Neural progenitor cell (in vitro differentiated cells): Measurements from ENCODE around the gene RERE. TPM values are rescaled to one million over a fixed set of nuclear protein-coding genes. Genes with fewer than 3 reads are reported as not detected.

Experiments used
- DNase-seq: peaks from one replicate; pipeline ENCODE4 v3.0.0-alpha.2; 2016; ENCODE audit warnings: low spot score
- H2AFZ ChIP-seq: fragments of 200-600 bp; sonication (generic); replicated peaks from 2 replicates; pipeline ENCODE4 v1.6.1; 2016; ENCODE audit warnings: antibody characterized with exemption
- H3F3A ChIP-seq: fragments of 200-600 bp; sonication (generic); 2 replicates; pipeline ENCODE4 v1.6.1; 2016; ENCODE audit warnings: antibody characterized with exemption, low read depth
- H3K27ac ChIP-seq: fragments of 200-600 bp; sonication (generic); 2 replicates; pipeline ENCODE4 v1.5.1; 2016; ENCODE audit warnings: mild to moderate bottlenecking
- H3K27me3 ChIP-seq: fragments of 200-600 bp; sonication (generic); 2 replicates; pipeline ENCODE4 v1.6.1; 2016; ENCODE audit warnings: mild to moderate bottlenecking, moderate library complexity
- H3K36me3 ChIP-seq: fragments of 200-600 bp; sonication (generic); 2 replicates; pipeline ENCODE4 v1.5.1; 2016
- H3K4me1 ChIP-seq: fragments of 200-600 bp; sonication (generic); 2 replicates; pipeline ENCODE4 v1.6.1; 2016; ENCODE audit warnings: mixed run types
- H3K4me2 ChIP-seq: fragments of 200-600 bp; sonication (generic); 2 replicates; pipeline ENCODE4 v1.6.1; 2016
- H3K4me3 ChIP-seq: fragments of 200-600 bp; sonication (generic); 2 replicates; pipeline ENCODE4 v1.5.1; 2016
- H3K79me2 ChIP-seq: fragments of 200-600 bp; sonication (generic); 2 replicates; pipeline ENCODE4 v1.6.1; 2016; ENCODE audit warnings: low read depth
- H3K9ac ChIP-seq: fragments of 200-600 bp; sonication (generic); 2 replicates; pipeline ENCODE4 v1.6.1; 2016
- H3K9me3 ChIP-seq: fragments of 200-600 bp; sonication (generic); 2 replicates; pipeline ENCODE4 v1.5.1; 2016; ENCODE audit warnings: low read depth
- H4K20me1 ChIP-seq: fragments of 200-600 bp; sonication (generic); 2 replicates; pipeline ENCODE4 v1.6.1; 2016; ENCODE audit warnings: low read depth
- H3K27ac Mint-ChIP-seq: 3 replicates; pipeline ENCODE4 v1.8.0; 2021; ENCODE audit warnings: mixed read lengths
- H3K27me3 Mint-ChIP-seq: 2 replicates; pipeline ENCODE4 v1.8.0; 2022; ENCODE audit warnings: low read depth, mild to moderate bottlenecking, inconsistent platforms, moderate library complexity, mixed read lengths; ENCODE audit not compliant: insufficient read depth
- H3K36me3 Mint-ChIP-seq: 3 replicates; pipeline ENCODE4 v1.8.0; 2021; ENCODE audit warnings: mixed read lengths
- H3K4me1 Mint-ChIP-seq: 3 replicates; pipeline ENCODE4 v1.8.0; 2021; ENCODE audit warnings: mixed read lengths
- H3K4me3 Mint-ChIP-seq: 3 replicates; pipeline ENCODE4 v1.8.0; 2021; ENCODE audit warnings: mild to moderate bottlenecking, moderate library complexity, mixed read lengths
- H3K9me3 Mint-ChIP-seq: 3 replicates; pipeline ENCODE4 v1.8.0; 2020; ENCODE audit warnings: mixed read lengths
- EZH2 ChIP-seq: fragments of 200-600 bp; sonication (generic); IDR thresholded peaks from 2 replicates; pipeline ENCODE4 v1.6.1; 2017; ENCODE audit warnings: antibody characterized with exemption, mild to moderate bottlenecking, moderate library complexity
- EZH2phosphoT487 ChIP-seq: fragments of 200-600 bp; sonication (generic); IDR thresholded peaks from 2 replicates; pipeline ENCODE4 v1.6.1; 2017; ENCODE audit warnings: antibody characterized with exemption
- total RNA-seq: library from RNA; depleted of rRNA; stranded (reverse); fragments of >200 nt; gene quantifications from 2 replicates; pipeline ENCODE4 v1.2.3, GENCODE V29; 2015; ENCODE audit warnings: low replicate concordance
- TF ChIP-seq, protein P1 (sequence below): fragments of 200-600 bp; sonication (generic); IDR thresholded peaks from 2 replicates; pipeline ENCODE4 v1.5.1; 2017; ENCODE audit warnings: antibody characterized with exemption, mild to moderate bottlenecking

RERE gene
- total RNA-seq, 1 donor from 2014 or later, result 29.8 TPM

DNA sequence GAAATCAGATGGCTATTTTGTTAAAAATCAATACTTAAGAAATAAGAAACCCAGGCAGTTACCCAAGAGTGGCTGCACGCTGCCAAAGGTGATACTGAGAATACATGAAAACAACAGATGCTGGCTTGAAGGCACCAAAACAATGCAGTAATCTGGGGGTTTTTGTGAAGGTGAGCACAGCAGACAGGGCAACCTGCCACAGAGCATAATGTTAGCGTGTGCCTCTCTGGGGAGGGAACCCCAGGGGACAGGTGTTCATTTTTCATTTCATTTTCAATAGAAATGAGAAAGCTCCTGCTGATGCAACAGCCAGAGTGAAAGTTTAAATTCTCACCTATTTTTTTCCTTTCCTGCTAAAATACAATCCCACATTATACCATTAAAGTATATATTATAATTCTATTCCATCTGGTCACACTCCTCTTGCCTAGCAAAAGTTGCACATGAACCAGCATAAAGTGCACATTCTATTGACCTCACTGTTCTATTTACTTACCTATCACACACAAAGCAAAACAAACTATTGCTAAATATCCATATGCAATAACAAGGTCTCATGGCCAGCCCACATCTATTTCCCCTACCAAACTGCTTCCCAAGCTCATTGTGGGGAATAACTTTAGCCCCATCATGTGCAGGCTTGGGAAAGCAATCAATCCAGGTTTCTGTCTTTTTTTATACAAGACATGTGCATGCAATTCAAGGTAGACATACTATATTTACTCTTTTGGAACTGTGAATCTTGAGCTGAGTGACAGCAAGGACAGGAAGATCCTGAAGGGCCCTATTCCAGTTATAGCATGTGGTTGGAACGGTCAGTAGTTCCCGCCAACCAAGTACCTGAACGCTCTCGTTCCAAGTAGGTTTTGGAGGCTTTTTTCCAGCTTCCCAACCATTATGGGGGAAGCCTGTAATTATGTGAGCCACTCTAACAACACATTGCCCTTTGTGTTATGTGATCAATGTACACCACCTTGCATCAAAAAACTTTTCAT, 173.6 kb downstream of the RERE start:
- no peaks in the 10 kb centered on the region for H3K9me3 ChIP-seq

DNA sequence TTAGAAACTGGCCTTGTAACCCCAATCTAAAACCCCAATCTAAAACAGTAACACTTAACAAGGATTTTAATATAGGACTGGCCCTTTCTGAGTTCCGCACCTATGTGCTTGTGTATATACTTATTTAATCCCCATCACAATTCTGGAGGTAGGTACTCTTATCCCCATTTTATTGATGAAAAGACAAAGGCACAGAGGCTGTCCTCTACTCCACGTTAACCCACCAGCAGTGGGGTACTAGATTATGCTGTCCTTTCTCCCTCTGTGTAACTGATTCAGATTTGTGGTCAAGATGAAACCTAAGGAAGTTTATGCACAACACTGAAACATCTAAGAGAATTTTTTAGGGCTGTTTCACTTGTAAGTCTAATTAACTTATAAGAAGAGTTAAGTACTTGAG, 175.3 kb downstream of the RERE start:
- H3K4me2 ChIP-seq, result no peak overlapping the region
- H3K27me3 ChIP-seq, result no peaks in the 10 kb centered on the region
- H3K36me3 Mint-ChIP-seq, result peaks cover 9% of the 10 kb centered on the region
- H3F3A ChIP-seq, result peaks cover 7% of the 10 kb centered on the region
- TF ChIP-seq EZH2 (no peak), EZH2phosphoT487 (no peak)
- TF ChIP-seq, protein P1, sequence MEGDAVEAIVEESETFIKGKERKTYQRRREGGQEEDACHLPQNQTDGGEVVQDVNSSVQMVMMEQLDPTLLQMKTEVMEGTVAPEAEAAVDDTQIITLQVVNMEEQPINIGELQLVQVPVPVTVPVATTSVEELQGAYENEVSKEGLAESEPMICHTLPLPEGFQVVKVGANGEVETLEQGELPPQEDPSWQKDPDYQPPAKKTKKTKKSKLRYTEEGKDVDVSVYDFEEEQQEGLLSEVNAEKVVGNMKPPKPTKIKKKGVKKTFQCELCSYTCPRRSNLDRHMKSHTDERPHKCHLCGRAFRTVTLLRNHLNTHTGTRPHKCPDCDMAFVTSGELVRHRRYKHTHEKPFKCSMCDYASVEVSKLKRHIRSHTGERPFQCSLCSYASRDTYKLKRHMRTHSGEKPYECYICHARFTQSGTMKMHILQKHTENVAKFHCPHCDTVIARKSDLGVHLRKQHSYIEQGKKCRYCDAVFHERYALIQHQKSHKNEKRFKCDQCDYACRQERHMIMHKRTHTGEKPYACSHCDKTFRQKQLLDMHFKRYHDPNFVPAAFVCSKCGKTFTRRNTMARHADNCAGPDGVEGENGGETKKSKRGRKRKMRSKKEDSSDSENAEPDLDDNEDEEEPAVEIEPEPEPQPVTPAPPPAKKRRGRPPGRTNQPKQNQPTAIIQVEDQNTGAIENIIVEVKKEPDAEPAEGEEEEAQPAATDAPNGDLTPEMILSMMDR, result no peak
- DNase-seq, result no peak
- H3K9me3 ChIP-seq, result no peaks in the 10 kb centered on the region
- H3K4me1 ChIP-seq, result peaks cover 8% of the 10 kb centered on the region
- no peaks in the 10 kb centered on the region for H3K36me3 ChIP-seq
- peaks cover 88% of the 10 kb centered on the region for H4K20me1 ChIP-seq
- H3K27ac ChIP-seq, result no peak overlapping the region
- H3K79me2 ChIP-seq, result peaks cover 99% of the 10 kb centered on the region
- H3K4me1 Mint-ChIP-seq, result peaks cover 31% of the 10 kb centered on the region
- peaks cover 2% of the 10 kb centered on the region for H3K27me3 Mint-ChIP-seq
- no peak overlapping the region for H2AFZ ChIP-seq
- H3K4me3 ChIP-seq, result no peak overlapping the region
- H3K9me3 Mint-ChIP-seq, result no peaks in the 10 kb centered on the region
- H3K27ac Mint-ChIP-seq, result no peak overlapping the region
- no peak overlapping the region for H3K4me3 Mint-ChIP-seq
- H3K9ac ChIP-seq, result no peak overlapping the region

More for the DNA sequence above, 173.6 kb downstream of the RERE start:
- H3K4me1 ChIP-seq, result peaks cover 8% of the 10 kb centered on the region
- no peak for TF ChIP-seq EZH2
- TF ChIP-seq, protein P1, result no peak
- peaks cover 2% of the 10 kb centered on the region for H3K27me3 Mint-ChIP-seq
- H3F3A ChIP-seq, result peaks cover 7% of the 10 kb centered on the region
- H3K4me2 ChIP-seq, result no peak overlapping the region
- H4K20me1 ChIP-seq, result peaks cover 99% of the 10 kb centered on the region
- no peak for DNase-seq
- H3K4me3 ChIP-seq, result no peak overlapping the region
- H3K27ac Mint-ChIP-seq, result no peak overlapping the region
- H3K9me3 Mint-ChIP-seq, result no peaks in the 10 kb centered on the region
- H3K27me3 ChIP-seq, result no peaks in the 10 kb centered on the region
- H3K4me1 Mint-ChIP-seq, result peaks cover 41% of the 10 kb centered on the region
- H3K27ac ChIP-seq, result no peak overlapping the region
- no peaks in the 10 kb centered on the region for H3K36me3 ChIP-seq
- no peak overlapping the region for H3K4me3 Mint-ChIP-seq
- H3K9ac ChIP-seq, result no peak overlapping the region
- H3K79me2 ChIP-seq, result peaks cover 99% of the 10 kb centered on the region
- no peak overlapping the region for H2AFZ ChIP-seq
- H3K36me3 Mint-ChIP-seq, result peaks cover 9% of the 10 kb centered on the region

DNA sequence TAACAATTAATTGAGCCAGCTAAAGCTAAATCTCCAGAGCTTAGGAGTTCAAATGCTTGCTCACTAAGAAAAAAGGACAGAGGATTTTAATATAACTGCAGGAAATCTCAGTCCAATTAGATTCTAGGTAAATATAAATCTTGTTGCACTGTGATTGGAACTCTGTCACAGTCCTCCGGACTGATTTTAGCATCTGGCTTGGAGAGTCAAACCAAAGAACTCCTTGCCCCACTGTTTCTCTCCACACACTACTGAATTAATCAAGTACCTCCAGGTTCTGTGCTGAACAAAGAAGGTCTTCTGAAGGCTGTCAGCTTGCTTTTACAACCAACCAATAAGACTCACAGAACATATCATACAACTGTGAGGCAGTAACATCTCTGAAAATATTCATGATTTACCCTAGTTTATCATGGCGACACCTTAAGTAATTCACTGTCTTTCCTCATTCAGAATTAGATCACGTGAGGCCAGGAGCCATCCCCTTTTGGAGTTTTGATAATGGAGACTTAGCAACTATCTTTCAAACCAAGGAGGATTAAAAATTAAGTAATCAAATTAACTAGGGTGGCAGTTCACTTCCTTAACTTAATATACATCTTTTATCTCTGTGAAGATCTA, 176.0 kb downstream of the RERE start:
- Histone ChIP-seq H3K36me3 (no peaks in the 10 kb centered on the region), H3K4me2 (peak overlapping the region; percentile 15), H2AFZ (no peak overlapping the region), H3K4me3 (no peak overlapping the region), H3K4me1 (peaks cover 8% of the 10 kb centered on the region), H3F3A (peaks cover 7% of the 10 kb centered on the region), H3K9me3 (no peaks in the 10 kb centered on the region), H3K79me2 (peaks cover 99% of the 10 kb centered on the region), H3K27me3 (no peaks in the 10 kb centered on the region), H3K27ac (no peak overlapping the region), H3K9ac (no peak overlapping the region), H4K20me1 (peaks cover 87% of the 10 kb centered on the region)
- DNase-seq, result peak; percentile 41
- no peak for TF ChIP-seq EZH2
- no peak for TF ChIP-seq EZH2phosphoT487
- H3K4me3 Mint-ChIP-seq, result no peak overlapping the region
- peaks cover 27% of the 10 kb centered on the region for H3K4me1 Mint-ChIP-seq
- peaks cover 2% of the 10 kb centered on the region for H3K27me3 Mint-ChIP-seq
- H3K36me3 Mint-ChIP-seq, result peaks cover 8% of the 10 kb centered on the region
- no peak overlapping the region for H3K27ac Mint-ChIP-seq
- H3K9me3 Mint-ChIP-seq, result no peaks in the 10 kb centered on the region
